ENCODE data around the gene SGMS2.

Gene SGMS2

DNA sequence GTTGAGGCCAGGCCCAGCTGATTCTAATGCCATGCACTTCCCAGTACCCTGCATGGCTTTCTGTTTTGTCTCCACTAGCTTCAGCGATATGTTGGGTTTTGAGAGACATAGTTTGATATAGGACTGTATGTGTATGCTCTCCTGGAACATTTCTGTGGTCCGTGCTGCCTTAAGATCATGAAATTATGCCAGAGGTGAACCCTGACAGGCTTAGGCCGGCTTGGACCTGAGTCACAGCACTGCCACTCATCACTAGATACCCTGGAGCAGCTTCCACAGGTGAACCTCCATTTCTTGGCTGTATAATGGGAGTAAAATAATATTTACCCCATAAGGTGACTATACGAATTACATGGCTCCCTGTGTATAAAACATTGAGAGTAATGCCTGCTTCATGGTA, 6.4 kb downstream of the SGMS2 start:
- Histone ChIP-seq H3K4me3 (ENCODE audit: low read depth, low read length) (no peak overlapping the region), H3K9ac (ENCODE audit: low read depth, low read length) (no peak overlapping the region), H3K27ac (ENCODE audit: low read depth, low read length) (no peak overlapping the region), H3K4me1 (ENCODE audit: control insufficient read depth, insufficient read depth, low read length) (peaks cover 42% of the 10 kb centered on the region), H3K27me3 (ENCODE audit: control insufficient read depth, insufficient read depth, low read length) (peaks cover 28% of the 10 kb centered on the region), H3K36me3 (ENCODE audit: control insufficient read depth, insufficient read depth, low read length) (no peaks in the 10 kb centered on the region), H3K9me3 (ENCODE audit: control insufficient read depth, insufficient read depth, low read length) (peaks cover 6% of the 10 kb centered on the region; the same call in 1 of the 2 replicates)

DNA sequence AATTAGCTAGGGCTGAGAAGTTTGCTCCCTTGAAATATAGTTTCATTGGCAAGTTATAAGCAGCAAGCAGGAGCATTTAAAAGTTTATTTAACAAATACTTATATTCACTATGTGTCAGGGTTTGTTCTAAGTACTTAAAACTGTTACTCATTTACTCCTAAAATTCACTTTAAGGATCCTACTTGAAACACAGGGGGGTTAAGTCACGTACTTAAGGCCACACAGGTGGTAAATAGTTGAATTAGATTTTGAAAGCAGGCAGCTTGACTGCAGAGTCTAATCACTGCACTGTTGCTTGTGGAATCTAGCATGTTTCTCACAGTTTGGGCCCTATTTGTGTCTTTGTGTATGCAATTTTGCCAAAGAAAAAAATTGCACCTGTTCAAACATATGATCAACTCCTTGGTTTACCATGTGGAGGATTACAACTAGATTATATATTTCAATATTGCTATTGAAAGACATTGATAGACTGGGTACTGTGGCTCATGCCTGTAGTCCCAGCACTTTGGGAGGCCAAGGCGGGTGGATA, 7.6 kb downstream of the SGMS2 start:
- H3K4me1 ChIP-seq (ENCODE audit: control insufficient read depth, insufficient read depth, low read length) = peaks cover 39% of the 10 kb centered on the region
- peaks cover 16% of the 10 kb centered on the region for H3K27me3 ChIP-seq (ENCODE audit: control insufficient read depth, insufficient read depth, low read length)
- no peak overlapping the region for H3K9ac ChIP-seq (ENCODE audit: low read depth, low read length)
- H3K36me3 ChIP-seq (ENCODE audit: control insufficient read depth, insufficient read depth, low read length) = no peaks in the 10 kb centered on the region
- peaks cover 6% of the 10 kb centered on the region; the same call in 1 of the 2 replicates for H3K9me3 ChIP-seq (ENCODE audit: control insufficient read depth, insufficient read depth, low read length)
- H3K27ac ChIP-seq (ENCODE audit: low read depth, low read length) = no peak overlapping the region
- no peak overlapping the region for H3K4me3 ChIP-seq (ENCODE audit: low read depth, low read length)

- no peak overlapping the region for H3K4me3 ChIP-seq (ENCODE audit: low read depth, low read length)
- peaks cover 38% of the 10 kb centered on the region for H3K4me1 ChIP-seq (ENCODE audit: control insufficient read depth, insufficient read depth, low read length)
- no peak overlapping the region for H3K27ac ChIP-seq (ENCODE audit: low read depth, low read length)
- no peaks in the 10 kb centered on the region for H3K36me3 ChIP-seq (ENCODE audit: control insufficient read depth, insufficient read depth, low read length)
- H3K9me3 ChIP-seq (ENCODE audit: control insufficient read depth, insufficient read depth, low read length) = peaks cover 6% of the 10 kb centered on the region; the same call in 1 of the 2 replicates
- H3K9ac ChIP-seq (ENCODE audit: low read depth, low read length) = no peak overlapping the region
- H3K27me3 ChIP-seq (ENCODE audit: control insufficient read depth, insufficient read depth, low read length) = no peaks in the 10 kb centered on the region
Measured at GRCh38 chr4:107834241-107834794, 9.6 kb downstream of the SGMS2 start.

DNA sequence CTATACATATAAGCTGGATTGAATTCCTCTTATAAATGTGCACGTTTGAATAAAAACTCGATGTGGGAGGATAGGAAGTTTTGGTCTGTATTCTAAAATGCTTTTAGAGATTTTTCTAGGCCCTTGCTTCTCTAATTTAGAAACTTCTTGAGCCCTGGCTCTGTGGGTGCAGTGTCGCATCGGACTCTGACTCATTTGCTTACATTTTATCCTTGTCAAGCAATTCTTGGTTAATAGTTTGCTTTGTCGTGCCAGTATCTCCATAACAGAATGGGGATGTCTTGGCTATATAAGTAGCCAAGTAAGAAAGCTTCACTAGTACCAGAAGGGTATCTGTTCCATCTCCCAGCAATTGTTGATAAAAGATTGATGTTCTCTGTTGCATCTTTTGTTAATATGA, 10.7 kb downstream of the SGMS2 start:
- H3K4me1 ChIP-seq (ENCODE audit: control insufficient read depth, insufficient read depth, low read length) = peaks cover 38% of the 10 kb centered on the region
- H3K27me3 ChIP-seq (ENCODE audit: control insufficient read depth, insufficient read depth, low read length) = no peaks in the 10 kb centered on the region
- no peaks in the 10 kb centered on the region for H3K36me3 ChIP-seq (ENCODE audit: control insufficient read depth, insufficient read depth, low read length)
- no peak overlapping the region for H3K4me3 ChIP-seq (ENCODE audit: low read depth, low read length)
- no peak overlapping the region for H3K9ac ChIP-seq (ENCODE audit: low read depth, low read length)
- no peak overlapping the region for H3K27ac ChIP-seq (ENCODE audit: low read depth, low read length)
- peaks cover 6% of the 10 kb centered on the region; the same call in 1 of the 2 replicates for H3K9me3 ChIP-seq (ENCODE audit: control insufficient read depth, insufficient read depth, low read length)

DNA sequence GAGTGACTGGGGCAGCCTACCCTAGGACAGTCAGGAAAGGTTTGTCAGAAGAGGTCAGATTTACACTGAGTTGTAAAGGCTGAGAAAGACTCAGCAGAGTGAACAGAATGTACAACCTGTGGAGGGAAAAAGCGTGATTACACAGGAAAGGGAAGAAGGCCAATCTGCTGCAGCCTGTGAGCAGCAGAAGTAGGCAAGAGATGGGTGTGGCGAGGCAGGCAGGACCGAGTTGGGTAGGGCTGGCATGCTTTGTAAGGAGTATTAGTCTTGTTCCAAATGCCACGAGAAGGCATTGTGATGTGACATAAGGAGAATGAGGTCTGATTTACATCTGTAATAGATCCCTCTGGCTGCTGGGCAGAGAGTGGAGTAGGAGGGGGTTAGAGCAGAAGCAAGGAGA, 12.6 kb downstream of the SGMS2 start:
- H3K9me3 ChIP-seq (ENCODE audit: control insufficient read depth, insufficient read depth, low read length) = peaks cover 6% of the 10 kb centered on the region; the same call in 1 of the 2 replicates
- H3K27ac ChIP-seq (ENCODE audit: low read depth, low read length) = no peak overlapping the region
- no peak overlapping the region for H3K9ac ChIP-seq (ENCODE audit: low read depth, low read length)
- peaks cover 28% of the 10 kb centered on the region for H3K4me1 ChIP-seq (ENCODE audit: control insufficient read depth, insufficient read depth, low read length)
- H3K36me3 ChIP-seq (ENCODE audit: control insufficient read depth, insufficient read depth, low read length) = no peaks in the 10 kb centered on the region
- H3K4me3 ChIP-seq (ENCODE audit: low read depth, low read length) = no peak overlapping the region
- H3K27me3 ChIP-seq (ENCODE audit: control insufficient read depth, insufficient read depth, low read length) = no peaks in the 10 kb centered on the region

DNA sequence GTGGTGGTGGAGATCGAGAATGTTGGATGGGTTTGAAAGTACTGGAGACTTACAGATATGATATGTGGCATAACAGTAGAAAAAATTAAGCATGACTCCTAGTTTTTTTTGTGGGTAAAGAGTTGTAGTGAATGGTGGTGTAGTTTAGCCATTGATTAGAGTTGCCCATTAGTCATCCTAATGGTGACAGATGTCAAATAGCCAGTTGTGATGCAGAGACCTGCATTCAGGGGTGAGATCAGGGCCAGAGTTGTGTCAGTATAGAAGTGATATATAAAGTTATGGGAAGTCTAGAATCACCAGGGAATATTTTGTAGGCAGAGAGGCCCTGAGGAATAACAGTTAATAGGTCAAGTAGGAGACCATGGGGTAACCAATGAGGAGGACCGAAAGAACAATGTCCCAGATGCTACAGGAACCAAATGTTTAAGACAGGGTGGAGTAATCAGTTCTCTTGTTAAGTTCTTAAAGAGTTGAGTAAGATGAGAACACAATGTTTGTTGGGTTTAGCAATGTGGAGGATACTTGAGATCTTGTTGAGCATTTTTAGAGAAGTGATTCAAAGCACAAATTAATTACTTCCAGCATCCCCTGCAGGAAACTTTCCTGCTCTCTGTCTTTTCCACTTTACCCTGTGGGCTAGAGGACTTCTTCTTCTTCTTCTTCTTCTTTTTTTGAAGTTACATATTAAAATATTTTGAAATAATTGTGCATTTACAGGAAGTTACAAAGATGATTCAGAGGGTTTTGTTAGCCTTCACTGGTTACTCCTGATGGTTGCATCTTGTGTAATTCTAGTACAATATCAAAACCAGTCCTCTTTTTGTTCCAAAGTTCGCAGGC, 13.3 kb downstream of the SGMS2 start:
- H3K9me3 ChIP-seq (ENCODE audit: control insufficient read depth, insufficient read depth, low read length) = peaks cover 6% of the 10 kb centered on the region; the same call in 1 of the 2 replicates
- no peaks in the 10 kb centered on the region for H3K27me3 ChIP-seq (ENCODE audit: control insufficient read depth, insufficient read depth, low read length)
- peaks cover 21% of the 10 kb centered on the region for H3K4me1 ChIP-seq (ENCODE audit: control insufficient read depth, insufficient read depth, low read length)
- no peak overlapping the region for H3K4me3 ChIP-seq (ENCODE audit: low read depth, low read length)
- no peak overlapping the region for H3K27ac ChIP-seq (ENCODE audit: low read depth, low read length)
- H3K36me3 ChIP-seq (ENCODE audit: control insufficient read depth, insufficient read depth, low read length) = no peaks in the 10 kb centered on the region
- no peak overlapping the region for H3K9ac ChIP-seq (ENCODE audit: low read depth, low read length)

- Histone ChIP-seq H3K9ac (ENCODE audit: low read depth, low read length) (no peak overlapping the region), H3K36me3 (ENCODE audit: control insufficient read depth, insufficient read depth, low read length) (no peaks in the 10 kb centered on the region), H3K4me3 (ENCODE audit: low read depth, low read length) (no peak overlapping the region), H3K4me1 (ENCODE audit: control insufficient read depth, insufficient read depth, low read length) (peaks cover 13% of the 10 kb centered on the region), H3K9me3 (ENCODE audit: control insufficient read depth, insufficient read depth, low read length) (no peaks in the 10 kb centered on the region), H3K27me3 (ENCODE audit: control insufficient read depth, insufficient read depth, low read length) (no peaks in the 10 kb centered on the region), H3K27ac (ENCODE audit: low read depth, low read length) (no peak overlapping the region)
Measured at GRCh38 chr4:107838861-107839565, 14.3 kb downstream of the SGMS2 start.

- Histone ChIP-seq H3K4me1 (ENCODE audit: control insufficient read depth, insufficient read depth, low read length) (no peaks in the 10 kb centered on the region), H3K4me3 (ENCODE audit: low read depth, low read length) (no peak overlapping the region), H3K9ac (ENCODE audit: low read depth, low read length) (no peak overlapping the region), H3K9me3 (ENCODE audit: control insufficient read depth, insufficient read depth, low read length) (0 out of 2 replicates have a peak, but pooled peaks cover 4% of the 10 kb centered on the region), H3K27ac (ENCODE audit: low read depth, low read length) (no peak overlapping the region), H3K36me3 (ENCODE audit: control insufficient read depth, insufficient read depth, low read length) (no peaks in the 10 kb centered on the region), H3K27me3 (ENCODE audit: control insufficient read depth, insufficient read depth, low read length) (no peaks in the 10 kb centered on the region)
Measured at GRCh38 chr4:107843391-107843790, 18.7 kb downstream of the SGMS2 start.

- Histone ChIP-seq H3K9me3 (ENCODE audit: control insufficient read depth, insufficient read depth, low read length) (0 out of 2 replicates have a peak, but pooled peaks cover 4% of the 10 kb centered on the region), H3K9ac (ENCODE audit: low read depth, low read length) (no peak overlapping the region), H3K4me1 (ENCODE audit: control insufficient read depth, insufficient read depth, low read length) (peaks cover 2% of the 10 kb centered on the region), H3K36me3 (ENCODE audit: control insufficient read depth, insufficient read depth, low read length) (no peaks in the 10 kb centered on the region), H3K27ac (ENCODE audit: low read depth, low read length) (no peak overlapping the region), H3K4me3 (ENCODE audit: low read depth, low read length) (no peak overlapping the region), H3K27me3 (ENCODE audit: control insufficient read depth, insufficient read depth, low read length) (no peaks in the 10 kb centered on the region)
Measured at GRCh38 chr4:107845681-107846080, 20.9 kb downstream of the SGMS2 start.

GRCh38 chr4:107850438-107850837, 25.7 kb downstream of the SGMS2 start:
- 0 out of 2 replicates have a peak, but pooled peaks cover 4% of the 10 kb centered on the region for H3K9me3 ChIP-seq (ENCODE audit: control insufficient read depth, insufficient read depth, low read length)
- peaks cover 15% of the 10 kb centered on the region for H3K4me1 ChIP-seq (ENCODE audit: control insufficient read depth, insufficient read depth, low read length)
- no peaks in the 10 kb centered on the region for H3K27me3 ChIP-seq (ENCODE audit: control insufficient read depth, insufficient read depth, low read length)
- no peak overlapping the region for H3K9ac ChIP-seq (ENCODE audit: low read depth, low read length)
- H3K4me3 ChIP-seq (ENCODE audit: low read depth, low read length) = no peak overlapping the region
- H3K27ac ChIP-seq (ENCODE audit: low read depth, low read length) = no peak overlapping the region
- no peaks in the 10 kb centered on the region for H3K36me3 ChIP-seq (ENCODE audit: control insufficient read depth, insufficient read depth, low read length)

Measured in HUES48 (cell line).